ENCODE measurements around the gene KIAA1328.

KIAA1328 gene

DNA sequence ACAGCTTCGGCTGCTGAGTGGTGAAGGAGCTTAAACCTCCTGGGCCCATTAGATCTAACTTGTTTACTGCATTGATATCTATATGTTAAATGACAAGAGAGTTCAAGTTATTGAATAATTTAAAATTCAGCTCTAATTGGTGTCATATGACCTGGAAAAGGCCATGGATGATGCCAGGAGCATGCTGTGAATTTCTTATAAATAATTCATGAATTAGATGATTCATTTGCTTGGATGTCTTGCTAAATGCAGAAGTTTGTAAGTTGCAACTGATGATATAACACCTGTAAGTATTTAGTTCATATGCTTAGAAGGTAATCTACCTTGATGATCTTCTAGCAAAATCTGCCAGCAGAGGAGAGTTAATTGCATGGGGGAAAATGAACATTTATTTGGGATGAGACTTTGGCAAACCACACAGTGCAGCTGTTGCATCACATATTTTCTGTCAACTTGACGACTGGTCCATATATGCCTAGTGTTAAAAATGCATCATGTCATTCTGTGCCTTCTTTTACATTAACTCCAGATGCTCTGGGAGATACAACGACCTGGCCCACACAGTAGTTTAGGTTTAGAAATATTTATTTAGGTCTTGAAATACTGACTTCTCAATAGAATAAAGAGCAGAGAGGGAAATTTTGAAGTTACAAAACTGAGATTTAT is 226.3 kb downstream of the KIAA1328 start:
- no peak for DNase-seq (ENCODE audit: low read depth in 1 of 2, low spot score in 1 of 2)
- in situ Hi-C loops (cut with HindIII; ENCODE audit: low pct_unique_long_range_greater_than_20kb, low sequenced_read_pairs) = no loop called here
- TF ChIP-seq JUND (IDR thresholded peaks at IDR 0.05; ENCODE audit: low read depth) = no peak

DNA sequence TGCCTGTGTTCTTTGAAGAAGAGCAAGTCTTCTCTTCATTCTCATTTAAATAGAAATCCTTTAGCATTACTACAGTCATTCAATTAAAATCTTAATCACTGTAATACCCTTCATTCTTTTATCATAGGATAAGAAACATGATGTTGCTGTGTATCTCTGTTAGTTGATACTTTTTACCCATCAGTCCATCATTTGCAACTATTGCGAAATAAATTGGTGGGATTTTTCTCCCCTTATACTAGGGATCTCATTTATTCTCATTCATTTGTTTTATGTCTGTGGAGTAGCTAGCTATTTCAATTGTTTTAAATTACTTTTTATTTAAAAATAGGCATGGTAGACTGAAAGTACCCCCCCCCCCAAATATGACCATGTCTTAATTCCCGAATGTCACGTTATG is 235.3 kb downstream of the KIAA1328 start:
- DNase-seq (ENCODE audit: low read depth in 1 of 2, low spot score in 1 of 2) = no peak
- TF ChIP-seq JUND (IDR thresholded peaks at IDR 0.05; ENCODE audit: low read depth) = no peak
- in situ Hi-C loops (cut with HindIII; ENCODE audit: low pct_unique_long_range_greater_than_20kb, low sequenced_read_pairs) = no loop called here

DNA sequence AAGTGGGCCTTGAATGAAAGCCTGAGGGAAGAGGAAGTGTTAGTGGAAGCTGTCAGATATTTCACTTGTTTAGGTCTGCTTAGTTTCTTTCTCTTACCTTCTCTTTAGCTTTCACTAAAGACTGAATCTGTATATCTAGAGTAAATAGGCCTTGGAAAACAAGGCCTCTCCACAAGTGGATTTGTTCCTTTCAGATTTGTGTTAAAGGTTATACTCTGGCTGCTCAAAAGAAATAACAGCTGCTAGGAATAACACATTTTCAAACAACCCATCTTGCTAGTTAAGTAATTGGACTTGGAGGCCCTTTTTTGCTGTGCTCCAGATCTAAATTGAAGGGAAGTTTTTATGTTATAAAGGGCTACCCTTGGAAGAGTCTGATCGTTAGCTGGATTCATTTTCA is 236.3 kb downstream of the KIAA1328 start:
- DNase-seq (ENCODE audit: low read depth in 1 of 2, low spot score in 1 of 2) = peak; percentile 2 to 16
- in situ Hi-C loops (cut with HindIII; ENCODE audit: low pct_unique_long_range_greater_than_20kb, low sequenced_read_pairs) = no loop called here
- no peak for TF ChIP-seq JUND (IDR thresholded peaks at IDR 0.05; ENCODE audit: low read depth)

DNA sequence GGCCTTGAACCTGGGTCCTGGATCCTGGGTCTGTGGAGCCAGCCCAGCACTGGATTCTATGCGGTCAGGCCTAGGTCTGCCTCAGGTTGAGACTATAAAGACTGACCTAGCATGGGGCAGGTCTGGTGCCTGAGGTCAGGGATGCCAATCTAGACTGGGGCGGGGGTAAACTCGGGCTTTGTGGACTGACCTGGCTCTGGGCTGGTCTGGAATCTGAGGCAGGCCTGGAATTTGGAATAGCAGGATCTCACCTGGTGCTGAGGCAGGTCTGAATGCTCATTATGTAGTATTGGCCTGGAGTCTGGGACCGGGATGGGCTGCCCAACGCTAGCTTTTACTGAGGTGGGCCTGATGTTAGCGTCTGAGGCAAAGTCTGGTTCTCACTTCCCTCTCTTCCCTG is 256.0 kb downstream of the KIAA1328 start:
- in situ Hi-C loops (cut with HindIII; ENCODE audit: low pct_unique_long_range_greater_than_20kb, low sequenced_read_pairs) = no loop called here
- no peak for DNase-seq (ENCODE audit: low read depth in 1 of 2, low spot score in 1 of 2)
- TF ChIP-seq JUND (IDR thresholded peaks at IDR 0.05; ENCODE audit: low read depth) = no peak

DNA sequence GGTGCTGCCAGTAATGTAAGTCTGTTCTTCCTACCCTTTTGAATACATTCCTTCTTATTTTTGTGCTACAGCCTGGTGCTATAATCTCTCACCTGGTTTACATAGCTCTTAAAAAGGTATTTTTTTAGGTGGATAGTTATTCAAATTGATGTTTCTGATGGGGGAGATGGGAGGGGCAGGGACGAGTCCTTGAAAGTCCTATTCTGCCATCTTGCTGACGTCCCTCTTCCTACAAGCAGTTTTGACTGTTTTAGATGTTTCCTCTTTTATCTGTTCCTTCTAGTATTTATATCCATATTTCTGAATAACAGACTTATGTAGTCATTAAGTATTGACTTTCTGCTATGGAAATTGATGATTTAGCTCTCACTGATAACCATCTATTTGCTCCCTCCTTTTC is 256.4 kb downstream of the KIAA1328 start:
- in situ Hi-C loops (cut with HindIII; ENCODE audit: low pct_unique_long_range_greater_than_20kb, low sequenced_read_pairs) = no loop called here
- no peak for TF ChIP-seq JUND (IDR thresholded peaks at IDR 0.05; ENCODE audit: low read depth)
- no peak for DNase-seq (ENCODE audit: low read depth in 1 of 2, low spot score in 1 of 2)

DNA sequence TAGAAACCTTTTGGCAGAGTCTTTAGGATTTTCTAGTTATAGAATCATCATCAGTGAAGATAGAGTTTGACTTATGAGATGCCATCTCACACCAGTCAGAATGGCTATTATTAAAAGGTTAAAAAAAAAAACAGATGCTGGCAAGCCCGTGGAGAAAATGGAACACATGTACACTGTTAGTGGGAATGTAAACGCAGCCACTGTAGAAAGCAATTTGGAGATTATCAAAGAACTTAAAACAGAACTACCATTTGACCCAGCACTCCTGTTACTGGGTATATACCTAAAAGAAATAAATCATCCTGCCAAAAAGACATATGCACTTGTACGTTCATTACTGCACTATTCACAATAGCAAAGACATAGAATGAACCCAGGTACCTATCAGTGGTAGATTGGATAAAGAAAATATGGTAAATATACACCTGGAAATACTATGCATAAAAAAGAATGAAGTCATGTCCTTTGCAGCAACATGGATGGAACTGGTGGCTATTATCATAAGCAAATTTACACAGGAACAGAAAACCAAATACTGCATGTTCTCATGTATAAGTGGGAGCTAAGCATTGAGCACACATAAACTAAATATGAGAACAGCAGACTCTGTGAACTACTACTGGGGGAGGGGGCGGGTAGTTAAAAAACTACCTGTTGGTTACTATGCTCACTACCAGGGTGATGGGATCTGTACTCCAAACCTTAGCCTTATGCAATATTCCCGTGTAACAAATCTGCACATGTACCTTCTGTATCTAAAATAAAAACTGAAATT is 279.0 kb downstream of the KIAA1328 start:
- no peak for TF ChIP-seq JUND (IDR thresholded peaks at IDR 0.05; ENCODE audit: low read depth)
- in situ Hi-C loops (cut with HindIII; ENCODE audit: low pct_unique_long_range_greater_than_20kb, low sequenced_read_pairs) = no loop called here
- DNase-seq (ENCODE audit: low read depth in 1 of 2, low spot score in 1 of 2) = no peak

DNA sequence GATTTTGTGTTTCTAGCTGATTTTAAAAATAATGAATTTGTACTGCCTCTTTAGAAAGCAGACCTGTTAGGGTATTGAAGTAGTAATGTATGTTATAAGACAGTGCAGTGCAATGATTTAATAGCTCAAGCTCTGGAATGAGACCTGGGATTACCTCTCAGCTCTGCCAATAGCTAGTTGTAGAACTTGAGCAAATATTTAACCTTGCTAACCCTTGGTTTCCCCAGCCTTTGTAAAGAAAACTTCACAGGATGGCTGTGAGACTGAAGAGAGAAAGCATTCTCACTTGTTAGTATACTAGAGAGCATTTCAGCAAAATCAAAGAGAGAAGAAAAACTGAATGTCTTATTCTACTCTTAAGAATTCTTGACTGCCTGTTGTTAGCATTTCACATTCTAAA is 293.9 kb downstream of the KIAA1328 start:
- no peak for TF ChIP-seq JUND (IDR thresholded peaks at IDR 0.05; ENCODE audit: low read depth)
- in situ Hi-C loops (cut with HindIII; ENCODE audit: low pct_unique_long_range_greater_than_20kb, low sequenced_read_pairs) = no loop called here
- DNase-seq (ENCODE audit: low read depth in 1 of 2, low spot score in 1 of 2) = peak in 1 of 2 experiments; percentile 22

DNA sequence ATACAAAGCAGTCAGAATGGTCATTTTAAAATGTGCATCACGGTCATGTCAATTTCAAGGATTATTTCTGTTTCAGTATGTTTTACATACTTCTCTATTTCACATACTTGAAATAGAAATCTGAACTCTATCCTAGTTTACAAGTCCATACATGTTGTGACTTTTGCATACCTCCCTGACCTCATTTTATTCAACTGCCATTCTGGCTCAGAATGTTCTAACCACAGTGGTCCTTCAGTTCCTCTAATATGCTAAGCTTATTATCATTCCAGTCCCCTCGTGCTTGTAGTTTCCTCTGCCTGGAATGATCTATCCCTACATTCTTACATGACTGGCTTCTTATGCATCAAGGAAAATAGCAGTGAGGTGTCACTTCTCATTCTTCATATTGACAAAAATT is 295.6 kb downstream of the KIAA1328 start:
- in situ Hi-C loops (cut with HindIII; ENCODE audit: low pct_unique_long_range_greater_than_20kb, low sequenced_read_pairs) = no loop called here
- DNase-seq (ENCODE audit: low read depth in 1 of 2, low spot score in 1 of 2) = no peak

DNA sequence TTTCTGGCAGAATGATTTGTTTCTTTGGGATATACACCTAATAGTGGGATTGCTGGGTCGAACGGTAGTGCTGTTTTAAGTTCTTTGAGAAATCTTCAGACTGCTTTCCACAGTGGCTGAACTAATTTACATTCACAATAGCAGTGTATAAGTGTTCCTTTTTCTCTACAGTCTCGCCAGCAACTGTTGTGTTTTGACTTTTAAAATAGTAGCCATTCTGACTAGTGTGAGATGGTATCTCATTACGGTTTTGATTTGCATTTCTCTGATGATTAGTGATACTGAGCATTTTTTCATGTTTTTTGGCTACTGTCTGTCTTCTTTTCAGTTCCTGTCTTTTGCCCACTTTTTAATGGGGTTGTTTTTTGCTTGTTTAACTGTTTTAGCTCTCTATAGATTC is 306.2 kb downstream of the KIAA1328 start:
- TF ChIP-seq JUND (IDR thresholded peaks at IDR 0.05; ENCODE audit: low read depth) = no peak
- DNase-seq (ENCODE audit: low read depth in 1 of 2, low spot score in 1 of 2) = no peak
- in situ Hi-C loops (cut with HindIII; ENCODE audit: low pct_unique_long_range_greater_than_20kb, low sequenced_read_pairs) = no loop called here

More for the DNA sequence above, 295.6 kb downstream of the KIAA1328 start:
- no peak for TF ChIP-seq JUND (IDR thresholded peaks at IDR 0.05; ENCODE audit: low read depth)

DNA sequence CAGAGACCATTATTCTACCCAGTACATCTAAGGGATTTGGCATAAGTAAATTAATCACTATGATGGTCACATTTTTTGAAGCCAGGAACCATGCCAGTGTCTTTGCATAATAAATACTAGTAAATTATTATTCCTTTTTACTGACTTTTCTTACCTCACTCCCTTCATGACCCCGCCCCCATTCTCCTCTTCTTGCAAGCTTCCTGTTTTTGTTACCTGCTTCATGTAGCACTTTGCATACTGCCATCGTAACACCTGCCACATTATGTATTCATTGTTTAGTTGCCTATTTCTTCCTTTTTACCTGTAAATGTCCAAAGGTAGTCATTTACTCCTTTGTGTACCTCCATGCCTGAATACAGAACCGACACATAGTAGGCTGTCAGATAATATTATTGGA is 309.5 kb downstream of the KIAA1328 start:
- in situ Hi-C loops (cut with HindIII; ENCODE audit: low pct_unique_long_range_greater_than_20kb, low sequenced_read_pairs) = no loop called here

DNA sequence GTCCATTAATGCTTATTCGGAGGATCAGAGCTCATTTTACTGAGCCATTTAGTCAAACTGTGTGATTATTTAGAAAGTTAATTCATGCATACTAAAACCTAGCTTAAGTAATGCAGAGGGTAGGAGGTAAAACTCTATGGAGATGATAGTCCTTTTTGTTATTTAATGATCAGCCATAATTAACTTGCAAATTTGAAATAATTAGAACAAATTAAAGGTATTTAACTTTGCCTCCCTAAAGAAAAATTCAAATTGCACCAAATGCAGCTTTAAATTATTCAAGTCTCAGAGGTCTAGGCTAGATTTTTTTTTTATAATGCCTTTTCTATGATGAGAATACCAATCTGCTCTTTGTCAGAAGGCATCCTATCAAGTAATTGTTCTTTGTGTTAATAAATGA is 310.9 kb downstream of the KIAA1328 start:
- DNase-seq (ENCODE audit: low read depth in 1 of 2, low spot score in 1 of 2) = no peak
- TF ChIP-seq JUND (IDR thresholded peaks at IDR 0.05; ENCODE audit: low read depth) = no peak
- in situ Hi-C loops (cut with HindIII; ENCODE audit: low pct_unique_long_range_greater_than_20kb, low sequenced_read_pairs) = no loop called here

More for the DNA sequence above, 309.5 kb downstream of the KIAA1328 start:
- TF ChIP-seq JUND (IDR thresholded peaks at IDR 0.05; ENCODE audit: low read depth) = no peak
- DNase-seq (ENCODE audit: low read depth in 1 of 2, low spot score in 1 of 2) = no peak

DNA sequence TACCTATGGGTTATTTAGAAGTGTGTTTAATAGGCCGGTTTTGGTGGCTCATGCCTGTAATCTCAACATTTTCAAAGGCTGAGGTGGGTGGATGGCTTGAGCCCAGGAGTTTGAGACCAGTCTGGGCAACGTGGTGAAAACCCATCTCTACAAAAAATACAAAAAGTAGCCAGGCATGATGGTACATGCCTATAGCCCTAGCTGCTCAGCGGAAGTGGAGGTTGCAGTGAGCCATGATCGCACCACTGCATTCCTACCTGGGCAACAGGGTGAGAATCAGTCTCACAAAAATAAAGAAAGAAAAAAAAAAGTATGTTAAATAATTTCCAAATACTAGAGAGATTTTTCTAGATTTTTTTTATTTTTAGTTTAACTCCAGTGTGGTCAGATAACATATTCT is 316.0 kb downstream of the KIAA1328 start:
- no peak for DNase-seq (ENCODE audit: low read depth in 1 of 2, low spot score in 1 of 2)
- TF ChIP-seq JUND (IDR thresholded peaks at IDR 0.05; ENCODE audit: low read depth) = no peak
- in situ Hi-C loops (cut with HindIII; ENCODE audit: low pct_unique_long_range_greater_than_20kb, low sequenced_read_pairs) = no loop called here

DNA sequence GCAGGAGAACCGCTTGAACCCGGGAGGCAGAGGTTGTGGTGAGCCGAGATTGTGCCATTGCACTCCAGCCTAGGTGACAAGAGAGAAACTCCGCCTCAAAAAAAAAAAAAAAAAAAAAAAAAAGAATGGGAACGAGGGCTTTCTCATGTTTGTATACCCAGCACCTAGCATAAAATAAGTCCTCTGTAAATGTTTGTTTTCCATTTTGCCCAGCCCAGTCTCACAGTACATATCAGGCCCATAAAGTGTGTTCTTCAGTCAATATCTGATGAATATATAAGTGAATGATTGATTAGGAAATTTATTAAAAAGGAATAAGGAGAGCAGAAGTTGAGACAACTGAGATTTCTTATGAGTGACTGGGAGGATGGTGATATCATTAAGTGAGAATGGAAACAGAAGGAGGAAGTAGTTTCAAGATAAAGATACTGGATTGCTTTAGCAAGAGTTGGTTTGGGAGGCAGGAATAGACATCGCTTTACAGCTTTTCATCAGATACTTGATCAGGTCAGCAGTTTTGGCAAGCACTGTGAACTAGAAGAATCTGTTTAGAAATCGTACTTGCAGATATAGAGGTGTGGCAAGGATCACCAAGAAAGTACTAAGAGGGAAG is 327.5 kb downstream of the KIAA1328 start:
- in situ Hi-C loops (cut with HindIII; ENCODE audit: low pct_unique_long_range_greater_than_20kb, low sequenced_read_pairs) = no loop called here
- no peak for DNase-seq (ENCODE audit: low read depth in 1 of 2, low spot score in 1 of 2)
- TF ChIP-seq JUND (IDR thresholded peaks at IDR 0.05; ENCODE audit: low read depth) = no peak
